Measurements from ENCODE around the gene ANKS3. TPM values are rescaled to one million over a fixed set of nuclear protein-coding genes. Genes with fewer than 3 reads are reported as not detected.

ANKS3 gene
- total RNA-seq, 1 experiment from 2014 or later: 19.7 TPM

DNA sequence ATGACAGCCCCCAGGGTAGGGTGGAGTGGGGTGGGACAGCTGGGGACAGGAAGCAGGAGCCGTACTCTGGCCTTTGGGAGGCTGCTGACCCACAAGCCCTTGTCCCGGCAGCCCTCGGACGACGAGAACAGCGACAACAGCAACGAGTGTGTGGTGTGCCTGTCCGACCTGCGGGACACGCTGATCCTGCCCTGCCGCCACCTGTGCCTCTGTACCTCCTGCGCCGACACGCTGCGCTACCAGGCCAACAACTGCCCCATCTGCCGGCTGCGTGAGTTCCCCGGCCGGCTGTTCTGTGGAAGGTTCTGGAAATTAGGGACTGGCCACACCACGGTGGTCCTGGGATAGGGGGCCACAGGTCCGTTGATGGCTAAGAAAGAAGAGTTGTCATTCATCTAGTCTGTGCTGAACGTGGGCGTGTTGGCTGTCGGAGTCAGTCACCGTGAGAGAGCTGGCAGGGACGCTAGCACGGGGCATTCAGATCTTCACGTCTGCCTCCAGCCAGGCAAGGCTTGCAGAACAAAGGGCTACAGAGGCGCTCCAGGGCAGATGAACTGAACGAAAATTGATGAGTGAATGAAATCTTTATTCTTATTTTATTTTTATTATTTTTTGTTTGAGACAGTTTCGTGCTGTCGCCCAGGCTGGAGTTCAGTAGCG lies 60.6 kb downstream of the ANKS3 start:
- no peak for DNase-seq (ENCODE audit: low read depth)

DNA sequence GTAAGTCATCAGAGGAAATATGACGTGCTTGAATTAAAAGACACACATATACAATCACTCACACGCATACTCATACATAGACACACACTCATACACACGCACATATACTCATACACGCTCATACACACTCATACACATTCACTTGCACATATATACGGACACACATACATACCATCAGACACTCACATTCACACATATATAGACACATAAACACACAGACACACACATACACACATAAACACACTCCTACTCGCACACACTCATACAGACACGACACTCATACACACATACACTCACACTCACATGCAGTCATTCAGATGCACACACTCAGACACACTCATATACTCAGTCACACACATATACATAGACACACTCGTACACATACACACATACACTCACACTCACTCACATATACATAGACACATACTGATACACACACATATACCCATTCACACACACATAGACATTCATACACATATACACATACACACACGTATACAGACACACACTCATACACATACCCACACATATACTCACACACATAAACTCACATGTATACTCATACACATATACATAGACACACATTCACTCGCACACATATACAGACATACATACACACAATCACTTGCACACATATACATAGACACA lies 65.6 kb downstream of the ANKS3 start:
- DNase-seq (ENCODE audit: low read depth): no peak

DNA sequence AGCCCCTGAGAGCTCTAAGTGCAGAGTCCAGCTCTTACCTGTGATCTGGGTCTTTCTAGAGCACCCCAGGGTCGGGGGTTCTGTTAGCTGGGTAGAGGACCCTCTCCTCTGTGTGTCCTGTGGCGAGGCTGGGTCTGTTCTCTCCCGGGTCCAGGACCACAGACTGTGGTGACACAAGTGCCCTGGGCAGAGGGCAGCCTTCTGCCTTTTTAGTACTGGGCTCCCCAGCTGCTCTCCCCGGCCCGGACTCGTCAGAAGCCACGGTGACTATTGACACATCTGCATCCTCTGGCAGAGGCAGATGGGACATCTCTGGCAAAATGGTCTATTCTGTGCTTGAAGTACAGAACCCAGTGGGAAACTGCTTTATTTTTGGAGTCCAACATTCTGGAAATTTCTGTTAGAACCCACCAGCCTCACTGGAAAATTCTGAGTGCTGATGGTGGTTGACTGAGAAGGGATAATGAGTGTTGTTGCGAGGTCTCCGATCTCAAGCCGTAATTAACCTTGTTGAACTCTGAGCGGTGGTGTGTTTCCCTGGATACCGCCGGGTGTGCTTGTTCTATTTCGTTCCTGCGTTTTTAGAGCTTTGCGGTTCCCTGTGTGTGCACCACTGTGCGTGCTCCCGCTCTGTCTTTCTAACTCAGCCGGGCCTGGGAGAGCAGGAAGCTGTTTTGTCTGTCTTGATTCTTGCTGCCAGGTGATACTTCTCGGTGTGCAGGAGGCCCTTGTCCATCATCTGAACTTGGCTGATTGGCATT lies 66.7 kb downstream of the ANKS3 start:
- DNase-seq (ENCODE audit: low read depth): no peak

- DNase-seq (ENCODE audit: low read depth): no peak
Observed at GRCh38 chr16:4666537-4667202, 67.4 kb downstream of the ANKS3 start.

GRCh38 chr16:4664538-4665418 lies 69.3 kb downstream of the ANKS3 start:
- DNase-seq (ENCODE audit: low read depth): no peak

DNA sequence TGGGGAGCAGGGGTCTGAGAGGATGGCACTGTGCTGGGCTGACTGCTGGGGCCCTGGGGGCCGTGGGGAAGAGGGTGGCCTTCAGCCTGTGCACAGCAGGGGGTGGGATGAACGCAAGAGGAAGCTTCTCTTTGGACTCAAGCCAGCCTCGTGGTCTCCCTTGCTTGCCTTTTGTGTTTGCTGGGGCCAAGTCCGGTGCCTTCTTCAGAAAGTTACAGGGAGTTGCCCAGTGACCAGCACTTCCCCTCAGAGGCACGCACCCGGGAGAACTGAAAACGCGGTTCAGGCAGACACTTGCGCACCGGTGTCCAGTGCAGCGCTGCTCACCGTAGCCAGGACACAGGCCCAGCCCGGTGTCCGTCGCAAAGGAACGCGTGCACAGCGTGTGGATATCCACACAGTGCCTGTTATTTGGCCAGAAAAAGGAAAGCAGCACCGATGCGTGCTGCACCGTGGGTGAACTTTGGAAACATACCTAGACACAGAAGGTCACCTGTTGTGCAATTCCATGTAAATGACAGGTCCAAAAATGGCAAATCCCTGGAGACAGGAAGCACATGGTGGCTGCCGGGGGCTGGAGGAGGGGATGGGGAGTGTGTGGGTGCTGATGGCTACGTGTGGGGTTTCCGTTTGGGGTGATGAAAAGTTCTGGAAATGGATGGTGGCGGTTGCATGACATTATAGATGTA lies 70.2 kb downstream of the ANKS3 start:
- no peak for DNase-seq (ENCODE audit: low read depth)

DNA sequence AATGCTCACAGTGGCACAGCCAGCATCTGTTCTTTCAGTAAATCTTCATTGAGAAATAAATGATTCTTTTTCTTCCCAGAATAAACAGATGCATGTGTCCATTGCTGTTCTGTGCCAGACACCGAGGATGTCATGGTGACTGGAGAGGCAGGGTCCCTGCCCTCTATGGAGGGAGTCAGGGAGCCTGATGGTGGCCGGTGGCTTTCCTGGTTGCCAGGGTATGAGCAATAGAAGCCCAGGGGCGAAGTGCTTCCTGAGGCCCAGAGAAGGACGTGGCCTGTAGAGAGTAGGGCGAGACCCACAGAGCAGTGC lies 70.7 kb downstream of the ANKS3 start:
- no peak for DNase-seq (ENCODE audit: low read depth)

- no peak for DNase-seq (ENCODE audit: low read depth)
Observed at GRCh38 chr16:4661661-4662060, 72.4 kb downstream of the ANKS3 start.

- DNase-seq (ENCODE audit: low read depth): peak; percentile 67
Observed at GRCh38 chr16:4660454-4661007, 73.5 kb downstream of the ANKS3 start.

DNA sequence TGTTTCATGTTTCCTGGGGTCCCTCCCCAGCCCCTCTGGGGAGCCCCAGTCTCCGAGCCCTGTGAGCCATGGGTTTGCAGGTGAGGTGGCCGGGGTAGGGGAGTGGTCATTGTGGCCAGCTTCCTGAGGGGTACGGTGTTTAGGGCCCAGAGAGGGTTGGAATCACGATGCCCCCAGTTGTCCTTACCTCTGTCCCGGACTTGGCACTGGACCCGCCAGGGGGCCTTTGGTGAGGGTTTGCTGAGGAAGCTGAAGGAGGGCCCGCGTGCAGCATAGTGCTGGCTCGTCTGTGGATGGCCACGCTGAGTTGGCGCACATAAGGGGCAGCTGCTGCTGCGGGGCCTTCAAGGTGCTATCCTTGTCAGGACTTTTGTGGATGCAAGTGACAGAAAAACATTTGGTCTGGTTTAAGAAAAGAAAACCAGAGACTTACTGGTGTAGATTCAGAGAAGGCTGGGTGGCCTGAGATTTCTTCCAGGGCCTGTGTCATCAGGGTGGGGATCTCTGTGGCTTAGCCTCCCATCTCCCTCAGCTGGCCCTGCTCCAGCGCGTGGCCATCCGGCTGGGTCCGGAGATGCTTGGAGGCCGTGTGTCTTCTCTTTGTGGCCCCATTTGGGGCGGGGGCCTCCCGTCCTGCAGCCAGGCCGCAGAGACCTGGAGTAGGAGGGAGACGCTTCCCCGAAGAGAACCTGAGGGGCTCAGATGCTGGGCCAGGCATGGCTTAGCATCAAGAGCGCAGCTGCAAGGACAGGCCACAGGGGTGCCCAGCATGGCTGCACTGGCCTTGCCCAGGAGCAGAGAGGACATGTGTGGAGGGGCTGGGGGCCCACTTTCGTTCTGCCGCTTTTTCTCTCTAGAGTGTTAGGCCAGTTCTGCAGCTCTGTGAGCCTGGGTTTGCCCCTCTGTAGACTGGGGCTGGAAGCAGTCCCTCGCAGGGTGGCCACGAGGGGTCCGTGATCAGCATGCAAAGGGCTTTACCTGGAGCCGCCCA lies 74.4 kb downstream of the ANKS3 start:
- no peak for DNase-seq (ENCODE audit: low read depth)

GRCh38 chr16:4656695-4657686 lies 77.1 kb downstream of the ANKS3 start:
- no peak for DNase-seq (ENCODE audit: low read depth)

DNA sequence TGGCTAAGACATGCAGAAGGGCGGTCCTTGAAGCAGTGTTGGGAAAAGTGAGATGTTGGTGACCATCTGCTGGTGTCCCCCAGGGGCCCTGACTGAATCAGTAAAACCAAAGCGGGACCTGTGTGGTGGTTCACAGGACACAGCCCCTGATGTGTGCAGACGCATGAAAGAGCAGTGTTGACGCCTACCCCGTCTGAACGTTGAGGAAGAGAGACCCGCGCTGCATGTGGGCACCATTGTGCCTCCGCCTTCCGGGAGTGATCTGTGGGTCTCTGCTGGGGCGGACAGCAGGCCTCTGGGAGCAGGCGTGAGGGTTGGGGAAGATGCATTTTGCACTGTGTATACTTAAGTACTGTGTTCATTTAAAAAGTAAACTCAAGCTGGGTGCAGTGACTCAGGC lies 77.8 kb downstream of the ANKS3 start:
- DNase-seq (ENCODE audit: low read depth): no peak

DNA sequence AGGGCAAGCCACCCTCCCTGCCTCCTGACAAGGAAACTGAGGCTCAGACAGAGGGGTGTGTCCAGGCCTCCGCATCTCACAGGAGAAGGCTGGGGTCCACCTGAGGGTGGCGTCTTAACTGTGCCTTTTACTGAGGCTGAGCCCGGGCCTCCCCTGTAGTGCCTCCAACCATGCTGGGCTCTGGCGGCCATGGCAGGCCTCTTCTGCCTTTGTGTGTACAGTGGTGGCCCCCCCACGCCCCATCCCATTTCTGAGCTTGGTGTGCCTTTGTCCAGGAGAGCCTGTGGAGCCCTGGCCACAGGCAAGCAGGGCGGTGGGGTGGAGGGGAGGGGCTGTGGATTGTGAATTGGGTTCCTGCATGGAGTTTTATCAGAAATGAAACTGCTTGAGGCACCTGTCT lies 78.3 kb downstream of the ANKS3 start:
- no peak for DNase-seq (ENCODE audit: low read depth)

GRCh38 chr16:4654964-4655590 lies 79.0 kb downstream of the ANKS3 start:
- no peak for DNase-seq (ENCODE audit: low read depth)

- no peak for DNase-seq (ENCODE audit: low read depth)
Observed at GRCh38 chr16:4654011-4654963, 79.8 kb downstream of the ANKS3 start.

DNA sequence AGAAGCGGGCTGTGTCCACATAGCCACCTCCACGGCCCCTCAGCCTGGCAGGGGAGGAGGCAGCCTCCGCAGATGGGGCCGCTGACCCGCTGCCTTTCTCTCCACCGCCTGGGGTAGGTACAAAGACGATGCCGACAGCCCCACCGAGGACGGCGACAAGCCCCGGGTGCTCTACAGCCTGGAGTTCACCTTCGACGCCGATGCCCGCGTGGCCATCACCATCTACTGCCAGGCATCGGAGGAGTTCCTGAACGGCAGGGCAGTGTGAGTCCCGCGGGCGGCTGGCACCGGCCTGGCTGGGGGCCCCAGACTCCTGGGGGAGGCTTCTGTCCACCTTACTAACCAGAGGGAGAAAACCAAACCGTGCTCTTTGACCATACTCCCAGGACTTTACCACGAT lies 81.5 kb downstream of the ANKS3 start:
- no peak for DNase-seq (ENCODE audit: low read depth)

Measured in HT1080 (cell line).